Measurements from ENCODE around the gene CCDC171. TPM values are rescaled to one million over a fixed set of nuclear protein-coding genes. Genes with fewer than 3 reads are reported as not detected.

Gene CCDC171
- total RNA-seq, 4 donors from 2014 or later: 3.2 to 8.3 (median 4.5) TPM

DNA sequence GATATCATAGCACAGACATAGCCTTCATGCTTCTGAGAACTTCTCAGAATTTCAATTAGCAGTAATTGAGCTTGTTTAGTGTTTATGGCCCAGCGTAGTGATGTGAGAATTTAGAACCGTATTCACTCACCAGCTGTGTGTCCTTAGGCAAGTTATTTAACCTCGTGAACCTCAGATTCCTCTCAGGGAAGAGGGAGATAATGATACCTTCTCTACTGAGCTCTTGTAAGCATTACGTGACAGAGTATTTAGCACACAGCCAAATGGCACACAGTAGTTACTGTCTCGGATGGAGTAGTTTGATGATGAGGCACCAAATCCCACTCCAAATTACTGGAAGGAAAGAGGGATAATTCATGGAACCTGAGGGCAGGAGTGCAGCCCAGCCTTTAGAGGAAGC, 429.3 kb downstream of the CCDC171 start:
- no peak overlapping the region for H3K4me3 ChIP-seq
- TF ChIP-seq, protein P1, sequence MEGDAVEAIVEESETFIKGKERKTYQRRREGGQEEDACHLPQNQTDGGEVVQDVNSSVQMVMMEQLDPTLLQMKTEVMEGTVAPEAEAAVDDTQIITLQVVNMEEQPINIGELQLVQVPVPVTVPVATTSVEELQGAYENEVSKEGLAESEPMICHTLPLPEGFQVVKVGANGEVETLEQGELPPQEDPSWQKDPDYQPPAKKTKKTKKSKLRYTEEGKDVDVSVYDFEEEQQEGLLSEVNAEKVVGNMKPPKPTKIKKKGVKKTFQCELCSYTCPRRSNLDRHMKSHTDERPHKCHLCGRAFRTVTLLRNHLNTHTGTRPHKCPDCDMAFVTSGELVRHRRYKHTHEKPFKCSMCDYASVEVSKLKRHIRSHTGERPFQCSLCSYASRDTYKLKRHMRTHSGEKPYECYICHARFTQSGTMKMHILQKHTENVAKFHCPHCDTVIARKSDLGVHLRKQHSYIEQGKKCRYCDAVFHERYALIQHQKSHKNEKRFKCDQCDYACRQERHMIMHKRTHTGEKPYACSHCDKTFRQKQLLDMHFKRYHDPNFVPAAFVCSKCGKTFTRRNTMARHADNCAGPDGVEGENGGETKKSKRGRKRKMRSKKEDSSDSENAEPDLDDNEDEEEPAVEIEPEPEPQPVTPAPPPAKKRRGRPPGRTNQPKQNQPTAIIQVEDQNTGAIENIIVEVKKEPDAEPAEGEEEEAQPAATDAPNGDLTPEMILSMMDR (IDR thresholded peaks at IDR 0.05): no peak
- TF ChIP-seq POLR2A (IDR thresholded peaks at IDR 0.05): no peak
- no peak for DNase-seq
- H3K27me3 ChIP-seq: no peaks in the 10 kb centered on the region
- no peak overlapping the region for H3K27ac ChIP-seq
- H3K9me3 ChIP-seq: no peaks in the 10 kb centered on the region
- no peaks in the 10 kb centered on the region for H3K4me1 ChIP-seq
- no peaks in the 10 kb centered on the region for H3K36me3 ChIP-seq

DNA sequence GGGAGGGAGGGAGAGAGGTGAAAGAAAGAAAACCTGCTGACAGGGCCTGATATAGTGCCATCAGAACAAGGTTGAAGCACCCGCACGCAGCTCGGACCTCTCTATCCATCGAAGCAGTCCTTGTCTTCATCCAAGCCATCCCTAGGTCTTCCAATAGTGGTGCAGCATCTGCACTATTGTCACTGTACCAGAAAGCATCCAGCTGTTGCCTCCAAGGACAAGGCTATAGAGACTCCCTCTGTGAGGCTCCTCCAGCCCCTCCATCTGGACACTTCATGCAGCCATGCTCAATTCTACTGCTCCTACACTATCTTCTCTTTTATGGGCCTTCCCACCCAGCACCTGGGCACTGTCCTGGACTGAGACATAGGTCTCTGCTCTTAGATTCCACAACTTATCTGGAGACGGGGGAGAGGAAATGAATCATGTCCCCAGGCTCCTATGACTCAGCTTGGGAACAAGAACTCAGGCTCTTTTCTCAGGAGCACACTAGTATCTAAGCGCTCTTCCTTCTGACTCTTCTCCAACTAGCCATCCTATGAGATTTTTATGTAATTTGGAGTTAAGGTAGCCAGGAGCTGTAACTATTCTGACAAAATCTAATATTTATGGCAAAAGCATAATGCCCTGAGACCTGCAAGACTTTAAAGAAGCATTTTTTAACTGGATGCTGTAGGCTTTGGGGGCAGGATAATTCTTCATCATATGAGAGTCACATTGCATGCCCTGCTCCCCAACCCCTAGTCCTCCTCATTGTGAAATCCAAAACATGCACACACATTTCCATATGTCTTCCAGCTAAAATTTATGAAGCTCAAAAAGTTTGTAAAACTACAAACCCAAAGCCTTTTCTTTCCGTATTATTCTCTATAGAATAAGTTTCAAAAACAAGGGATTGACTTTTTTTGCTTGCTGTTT, 446.8 kb downstream of the CCDC171 start:
- no peak for DNase-seq
- Histone ChIP-seq H3K27me3 (no peaks in the 10 kb centered on the region), H3K4me1 (no peaks in the 10 kb centered on the region), H3K4me3 (no peak overlapping the region), H3K36me3 (no peaks in the 10 kb centered on the region), H3K27ac (no peak overlapping the region), H3K9me3 (no peaks in the 10 kb centered on the region)
- no peak for TF ChIP-seq POLR2A (IDR thresholded peaks at IDR 0.05)
- TF ChIP-seq, protein P1 (IDR thresholded peaks at IDR 0.05): no peak

DNA sequence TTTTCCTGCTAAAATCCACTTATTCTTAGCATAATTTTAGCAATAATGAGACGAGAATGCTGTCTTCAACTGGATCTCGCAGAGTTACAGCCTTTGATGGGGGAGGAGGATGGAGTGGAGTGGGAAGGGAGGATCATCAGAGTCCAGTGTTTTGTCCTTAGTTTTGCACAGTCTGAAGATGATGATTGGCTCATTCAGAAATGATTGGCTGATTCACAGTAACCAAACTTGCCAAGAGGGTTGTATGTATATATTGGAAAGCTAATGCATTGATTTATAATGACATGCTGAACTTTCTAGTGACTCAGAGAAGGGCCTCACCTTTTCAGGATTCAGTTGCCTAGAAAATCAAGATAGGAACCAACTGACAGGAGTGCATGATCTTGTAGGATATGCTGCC, 448.0 kb downstream of the CCDC171 start:
- H3K27me3 ChIP-seq: no peaks in the 10 kb centered on the region
- TF ChIP-seq POLR2A (IDR thresholded peaks at IDR 0.05): no peak
- TF ChIP-seq, protein P1 (IDR thresholded peaks at IDR 0.05): no peak
- H3K27ac ChIP-seq: no peak overlapping the region
- H3K9me3 ChIP-seq: no peaks in the 10 kb centered on the region
- H3K36me3 ChIP-seq: no peaks in the 10 kb centered on the region
- H3K4me1 ChIP-seq: no peaks in the 10 kb centered on the region
- DNase-seq: no peak
- no peak overlapping the region for H3K4me3 ChIP-seq

DNA sequence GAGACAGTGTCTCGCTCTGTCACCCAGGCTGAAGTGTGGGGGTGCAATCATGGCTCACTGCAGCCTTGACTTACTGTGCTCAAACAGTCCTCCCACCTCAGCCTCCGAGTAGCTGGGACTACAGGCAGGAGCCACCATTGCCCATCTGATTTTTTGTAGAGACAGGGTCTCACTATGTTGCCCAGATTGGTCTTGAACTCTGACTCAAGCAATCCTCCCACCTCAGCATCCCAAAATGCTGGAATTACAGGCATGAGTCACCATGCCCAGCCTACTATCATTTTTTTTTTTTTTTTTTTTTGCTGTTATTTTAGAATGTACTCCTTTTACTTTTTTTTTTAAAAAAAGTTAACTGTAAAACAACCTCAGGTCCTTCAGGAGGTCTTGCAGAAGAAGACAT, 449.0 kb downstream of the CCDC171 start:
- Histone ChIP-seq H3K4me1 (no peaks in the 10 kb centered on the region), H3K4me3 (no peak overlapping the region), H3K36me3 (no peaks in the 10 kb centered on the region), H3K9me3 (no peaks in the 10 kb centered on the region), H3K27ac (no peak overlapping the region), H3K27me3 (no peaks in the 10 kb centered on the region)
- no peak for DNase-seq
- no peak for TF ChIP-seq POLR2A (IDR thresholded peaks at IDR 0.05)
- TF ChIP-seq, protein P1 (IDR thresholded peaks at IDR 0.05): no peak

DNA sequence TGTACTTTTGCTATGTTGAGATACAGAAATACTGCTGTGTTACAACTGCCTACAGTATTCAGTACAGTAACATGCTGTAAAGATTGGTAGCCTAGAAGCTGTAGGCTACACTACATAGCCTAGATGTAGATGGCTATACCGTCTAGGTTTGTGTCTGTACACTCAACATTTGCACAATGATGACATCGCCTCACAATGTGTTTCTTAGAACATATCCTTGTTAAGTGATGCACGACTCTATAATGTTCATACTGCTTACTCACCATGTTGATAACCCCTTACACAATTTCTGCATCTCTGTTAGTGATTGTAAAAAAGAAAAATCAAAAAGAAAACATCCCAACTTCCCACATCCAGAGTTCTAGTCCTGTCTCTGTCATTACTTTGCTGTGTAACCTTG, 450.0 kb downstream of the CCDC171 start:
- H3K27ac ChIP-seq: no peak overlapping the region
- no peak for DNase-seq
- H3K4me1 ChIP-seq: no peaks in the 10 kb centered on the region
- H3K27me3 ChIP-seq: no peaks in the 10 kb centered on the region
- no peaks in the 10 kb centered on the region for H3K36me3 ChIP-seq
- TF ChIP-seq POLR2A (IDR thresholded peaks at IDR 0.05): no peak
- TF ChIP-seq, protein P1 (IDR thresholded peaks at IDR 0.05): no peak
- no peaks in the 10 kb centered on the region for H3K9me3 ChIP-seq
- H3K4me3 ChIP-seq: no peak overlapping the region

Measured in Peyer's patch (tissue), 4 donors.